ENCODE results near the gene TMEM200B. TPM values are rescaled to one million over a fixed set of nuclear protein-coding genes. Genes with fewer than 3 reads are reported as not detected.

TMEM200B gene
- total RNA-seq, 4 donors from 2014 or later = 0.91 to 5.3 (median 3.4) TPM

DNA sequence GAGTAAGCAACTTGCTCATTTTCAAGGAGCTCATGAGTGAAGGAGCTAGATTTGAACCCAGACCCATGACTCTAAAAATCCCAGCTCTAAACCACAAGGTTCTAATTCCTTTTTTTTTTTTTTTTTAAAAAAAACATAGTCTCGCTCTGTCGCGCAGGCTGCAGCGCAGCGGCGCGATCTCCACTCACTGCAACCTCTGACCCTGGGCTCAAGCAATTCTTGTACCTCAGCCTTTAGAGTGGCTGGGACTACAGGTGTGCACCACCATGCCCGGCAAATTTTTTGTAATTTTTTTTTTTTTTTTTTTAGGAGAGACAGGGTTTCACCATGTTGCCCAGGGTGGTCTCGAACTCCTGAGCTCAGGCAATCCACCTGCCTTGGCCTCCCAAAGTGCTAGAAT, 44.2 kb upstream of the TMEM200B start:
- WGBS, 2 donors = 98 to 100% methylated on average over 8 to 9 of the region's 9 CpGs
- TF ChIP-seq, protein P1, sequence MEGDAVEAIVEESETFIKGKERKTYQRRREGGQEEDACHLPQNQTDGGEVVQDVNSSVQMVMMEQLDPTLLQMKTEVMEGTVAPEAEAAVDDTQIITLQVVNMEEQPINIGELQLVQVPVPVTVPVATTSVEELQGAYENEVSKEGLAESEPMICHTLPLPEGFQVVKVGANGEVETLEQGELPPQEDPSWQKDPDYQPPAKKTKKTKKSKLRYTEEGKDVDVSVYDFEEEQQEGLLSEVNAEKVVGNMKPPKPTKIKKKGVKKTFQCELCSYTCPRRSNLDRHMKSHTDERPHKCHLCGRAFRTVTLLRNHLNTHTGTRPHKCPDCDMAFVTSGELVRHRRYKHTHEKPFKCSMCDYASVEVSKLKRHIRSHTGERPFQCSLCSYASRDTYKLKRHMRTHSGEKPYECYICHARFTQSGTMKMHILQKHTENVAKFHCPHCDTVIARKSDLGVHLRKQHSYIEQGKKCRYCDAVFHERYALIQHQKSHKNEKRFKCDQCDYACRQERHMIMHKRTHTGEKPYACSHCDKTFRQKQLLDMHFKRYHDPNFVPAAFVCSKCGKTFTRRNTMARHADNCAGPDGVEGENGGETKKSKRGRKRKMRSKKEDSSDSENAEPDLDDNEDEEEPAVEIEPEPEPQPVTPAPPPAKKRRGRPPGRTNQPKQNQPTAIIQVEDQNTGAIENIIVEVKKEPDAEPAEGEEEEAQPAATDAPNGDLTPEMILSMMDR (IDR thresholded peaks at IDR 0.05) = no peak
- no peak for TF ChIP-seq POLR2A (IDR thresholded peaks at IDR 0.05)

DNA sequence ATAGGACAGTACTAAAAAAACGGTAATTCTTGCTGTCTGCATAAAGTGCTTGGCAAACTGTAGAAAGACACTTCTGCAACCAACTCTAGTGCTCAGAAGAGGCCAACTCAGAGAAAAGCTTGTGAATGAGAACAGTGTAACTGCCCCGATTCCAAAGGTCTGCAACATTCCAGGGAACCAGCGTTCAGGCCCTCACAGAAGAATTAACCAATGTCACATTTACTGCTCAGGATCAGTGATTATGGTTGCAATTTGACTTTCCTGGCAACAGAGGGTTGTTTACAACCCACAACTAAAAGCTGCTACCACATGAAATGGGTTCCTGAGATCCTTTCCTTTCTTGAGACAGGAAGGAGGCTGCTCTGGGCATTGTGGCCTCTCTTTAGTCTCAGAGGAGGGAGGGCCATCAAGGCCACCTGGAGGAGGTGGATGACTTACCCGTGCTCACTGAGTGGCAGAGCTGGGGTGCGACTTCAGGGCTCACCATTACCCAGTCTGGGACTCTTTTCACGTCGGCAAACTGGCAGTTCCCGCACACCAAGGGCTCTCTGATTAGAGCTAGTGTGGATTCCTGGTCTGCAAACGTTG, 42.7 kb upstream of the TMEM200B start:
- Histone ChIP-seq H3K4me1 (peaks cover 2 to 55% (median 23%) of the 10 kb centered on the region in 3 donors), H3K36me3 (peaks cover 0 to 77% (median 13%) of the 10 kb centered on the region in 3 donors), H3K9me3 (no peaks in the 10 kb centered on the region), H3K4me3 (no peak overlapping the region), H3K27me3 (no peaks in the 10 kb centered on the region), H3K27ac (no peak overlapping the region)
- intact Hi-C loops (cut with DNase I) = no loop called here
- WGBS, 2 donors = 64 to 83% methylated on average over 9 of the region's 9 CpGs
- DNase-seq = no peak
- TF ChIP-seq POLR2A (IDR thresholded peaks at IDR 0.05) = no peak
- TF ChIP-seq, protein P1 (IDR thresholded peaks at IDR 0.05) = no peak

More for the DNA sequence above, 44.2 kb upstream of the TMEM200B start:
- Histone ChIP-seq H3K4me1 (peaks cover 4 to 54% (median 17%) of the 10 kb centered on the region in 3 donors), H3K27ac (no peak overlapping the region), H3K9me3 (no peaks in the 10 kb centered on the region), H3K4me3 (no peak overlapping the region), H3K36me3 (peaks cover 0 to 72% (median 13%) of the 10 kb centered on the region in 3 donors), H3K27me3 (no peaks in the 10 kb centered on the region)
- DNase-seq = no peak
- intact Hi-C loops (cut with DNase I) = no loop called here

DNA sequence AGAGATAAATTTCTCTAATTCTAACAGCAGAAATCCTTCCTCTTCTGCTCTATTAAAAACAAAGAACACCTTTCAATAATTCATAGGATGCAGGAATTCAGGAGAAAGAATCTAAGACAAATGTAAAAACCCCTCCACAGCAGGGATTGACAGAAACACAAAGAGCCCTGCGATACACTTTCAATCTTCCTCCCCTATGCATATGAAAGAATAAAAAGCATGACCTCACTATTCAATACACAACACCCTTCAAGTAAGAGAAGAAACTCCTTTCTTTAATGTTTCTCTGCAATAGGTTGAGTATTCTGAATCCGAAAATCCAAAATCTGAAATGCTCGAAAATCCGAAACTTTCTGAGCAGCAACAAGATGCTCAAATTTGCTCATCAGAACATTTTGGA, 40.9 kb upstream of the TMEM200B start:
- intact Hi-C loops (cut with DNase I) = no loop called here
- TF ChIP-seq, protein P1 (IDR thresholded peaks at IDR 0.05) = no peak
- TF ChIP-seq POLR2A (IDR thresholded peaks at IDR 0.05) = no peak
- Histone ChIP-seq H3K4me3 (no peak overlapping the region), H3K27me3 (no peaks in the 10 kb centered on the region), H3K36me3 (peaks cover 0 to 94% (median 13%) of the 10 kb centered on the region in 3 donors), H3K4me1 (peaks cover 0 to 48% (median 11%) of the 10 kb centered on the region in 3 donors), H3K27ac (no peak overlapping the region), H3K9me3 (no peaks in the 10 kb centered on the region)
- 82 to 86% methylated on average over 4 of the region's 4 CpGs for WGBS, 2 donors
- DNase-seq = no peak

DNA sequence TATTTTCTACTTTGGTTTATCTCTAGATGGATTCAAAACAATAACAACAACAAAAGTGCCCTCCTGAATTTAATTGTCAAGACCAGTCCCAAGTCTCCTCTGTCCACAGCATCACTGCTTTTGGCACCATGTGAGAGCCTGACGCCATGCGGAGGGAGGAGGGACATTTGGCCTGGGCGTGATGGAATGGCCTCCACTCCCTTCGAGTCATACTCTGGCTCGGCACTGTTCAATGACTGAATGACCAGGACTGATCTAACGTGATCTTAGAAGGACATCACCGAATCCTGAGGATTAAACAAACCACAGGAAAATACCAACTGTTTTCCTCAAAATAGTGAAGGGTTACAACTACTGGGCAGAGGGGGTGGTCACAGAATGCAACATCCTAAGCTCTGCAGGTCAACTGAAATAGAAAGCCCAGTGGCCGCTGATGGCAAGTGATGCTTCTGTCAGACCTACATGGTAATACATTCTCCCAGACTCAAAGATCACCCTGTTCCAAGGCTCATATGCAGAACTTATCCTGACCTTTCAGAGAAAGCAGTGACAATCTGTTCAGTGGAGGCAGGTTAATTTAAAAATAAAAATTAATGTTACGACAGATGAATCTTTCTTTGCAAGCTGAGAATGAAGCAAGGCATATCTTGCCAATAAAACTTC, 38.9 kb upstream of the TMEM200B start:
- WGBS, 2 donors = 64 to 71% methylated on average over 8 to 9 of the region's 9 CpGs
- Histone ChIP-seq H3K27me3 (no peaks in the 10 kb centered on the region), H3K9me3 (no peaks in the 10 kb centered on the region), H3K36me3 (peaks cover 0 to 95% (median 25%) of the 10 kb centered on the region in 3 donors), H3K27ac (peak overlapping the region in 1 of 4 donors; percentile 31), H3K4me1 (peaks cover 0 to 35% (median 11%) of the 10 kb centered on the region in 3 donors), H3K4me3 (no peak overlapping the region)
- DNase-seq = no peak
- intact Hi-C loops (cut with DNase I) = no loop called here
- no peak for TF ChIP-seq POLR2A (IDR thresholded peaks at IDR 0.05)
- TF ChIP-seq, protein P1 (IDR thresholded peaks at IDR 0.05) = no peak

DNA sequence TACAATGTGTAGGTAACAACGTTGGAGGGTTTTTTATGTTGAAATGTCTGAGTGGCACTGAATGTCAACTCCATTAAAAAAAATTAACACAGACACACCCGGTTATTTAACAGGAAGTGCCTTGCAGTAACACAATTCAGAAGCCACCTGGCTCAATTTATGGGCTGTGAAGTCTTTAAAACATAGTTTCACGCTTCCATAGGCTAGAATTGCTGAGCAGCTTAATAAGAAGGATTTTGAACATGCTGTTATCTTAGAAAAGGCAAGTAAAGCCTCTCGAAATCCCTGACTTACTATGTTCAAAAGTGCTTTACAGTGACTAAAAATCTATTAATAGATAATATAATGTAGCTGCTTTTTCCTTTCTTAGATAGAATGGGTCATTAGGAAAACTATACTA, 38.3 kb upstream of the TMEM200B start:
- Histone ChIP-seq H3K9me3 (no peaks in the 10 kb centered on the region), H3K36me3 (peaks cover 0 to 95% (median 26%) of the 10 kb centered on the region in 3 donors), H3K27me3 (no peaks in the 10 kb centered on the region), H3K4me3 (no peak overlapping the region), H3K4me1 (peaks cover 0 to 41% (median 12%) of the 10 kb centered on the region in 3 donors), H3K27ac (peak overlapping the region in 1 of 4 donors; percentile 31)
- DNase-seq = no peak
- intact Hi-C loops (cut with DNase I) = no loop called here
- TF ChIP-seq, protein P1 (IDR thresholded peaks at IDR 0.05) = no peak
- TF ChIP-seq POLR2A (IDR thresholded peaks at IDR 0.05) = no peak
- 46 to 56% methylated on average over 4 of the region's 4 CpGs for WGBS, 2 donors
